Endothelial cell (in vitro differentiated cells): ENCODE measurements around the gene DYSF. TPM values are rescaled to one million over a fixed set of nuclear protein-coding genes. Genes with fewer than 3 reads are reported as not detected.

Experiments used
- DNase-seq: peaks from one replicate; pipeline ENCODE4 v3.0.0; 2021; ENCODE audit warnings: low spot score
- H3K27ac Mint-ChIP-seq: one replicate; pipeline ENCODE4 v1.8.0; 2021; ENCODE audit warnings: mixed read lengths, inconsistent platforms; ENCODE audit not compliant: unreplicated experiment
- H3K27me3 Mint-ChIP-seq: one replicate; pipeline ENCODE4 v1.8.0; 2021; ENCODE audit warnings: mild to moderate bottlenecking, moderate library complexity, mixed read lengths, inconsistent platforms; ENCODE audit not compliant: unreplicated experiment
- H3K36me3 Mint-ChIP-seq: one replicate; pipeline ENCODE4 v1.8.0; 2021; ENCODE audit warnings: mild to moderate bottlenecking, low read depth, mixed read lengths, inconsistent platforms; ENCODE audit not compliant: unreplicated experiment
- H3K4me1 Mint-ChIP-seq: one replicate; pipeline ENCODE4 v1.8.0; 2021; ENCODE audit warnings: mild to moderate bottlenecking, mixed read lengths, inconsistent platforms; ENCODE audit not compliant: unreplicated experiment
- H3K4me3 Mint-ChIP-seq: one replicate; pipeline ENCODE4 v1.8.0; 2021; ENCODE audit warnings: mild to moderate bottlenecking, mixed read lengths, inconsistent platforms; ENCODE audit not compliant: unreplicated experiment
- H3K9me3 Mint-ChIP-seq: one replicate; pipeline ENCODE4 v1.8.0; 2021; ENCODE audit warnings: mixed read lengths, inconsistent platforms; ENCODE audit not compliant: unreplicated experiment
- total RNA-seq: library from RNA; stranded (reverse); fragmentation: NEBNext Ultra II Directional; extraction: Animal tissue kit (Norgen Biotek cat#: 25700); gene quantifications from one replicate; pipeline ENCODE4 v1.2.1, GENCODE V29; 2021; ENCODE audit not compliant: unreplicated experiment
- TF ChIP-seq, protein P1 (sequence below): fragments of 200-600 bp; sonication (generic); IDR thresholded peaks from one replicate; pipeline ENCODE4 v1.5.0; 2021; ENCODE audit warnings: antibody characterized with exemption; ENCODE audit not compliant: unreplicated experiment

Gene DYSF
- total RNA-seq, 1 donor from 2014 or later = 566 TPM

DNA sequence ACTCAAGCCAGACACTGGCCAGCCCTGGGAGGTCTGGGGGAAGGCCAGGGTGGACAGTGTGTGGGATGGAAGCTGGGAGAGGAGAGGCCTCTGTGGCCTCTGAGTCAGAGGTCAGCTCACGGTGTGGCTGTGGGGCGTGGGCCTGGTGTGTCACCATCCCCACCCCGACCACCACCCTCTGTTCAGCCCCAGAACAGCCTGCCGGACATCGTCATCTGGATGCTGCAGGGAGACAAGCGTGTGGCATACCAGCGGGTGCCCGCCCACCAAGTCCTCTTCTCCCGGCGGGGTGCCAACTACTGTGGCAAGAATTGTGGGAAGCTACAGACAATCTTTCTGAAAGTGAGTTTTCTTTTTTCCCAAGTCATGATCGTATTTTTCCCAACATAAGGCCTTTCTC lies 110.5 kb downstream of the DYSF start:
- TF ChIP-seq, protein P1, sequence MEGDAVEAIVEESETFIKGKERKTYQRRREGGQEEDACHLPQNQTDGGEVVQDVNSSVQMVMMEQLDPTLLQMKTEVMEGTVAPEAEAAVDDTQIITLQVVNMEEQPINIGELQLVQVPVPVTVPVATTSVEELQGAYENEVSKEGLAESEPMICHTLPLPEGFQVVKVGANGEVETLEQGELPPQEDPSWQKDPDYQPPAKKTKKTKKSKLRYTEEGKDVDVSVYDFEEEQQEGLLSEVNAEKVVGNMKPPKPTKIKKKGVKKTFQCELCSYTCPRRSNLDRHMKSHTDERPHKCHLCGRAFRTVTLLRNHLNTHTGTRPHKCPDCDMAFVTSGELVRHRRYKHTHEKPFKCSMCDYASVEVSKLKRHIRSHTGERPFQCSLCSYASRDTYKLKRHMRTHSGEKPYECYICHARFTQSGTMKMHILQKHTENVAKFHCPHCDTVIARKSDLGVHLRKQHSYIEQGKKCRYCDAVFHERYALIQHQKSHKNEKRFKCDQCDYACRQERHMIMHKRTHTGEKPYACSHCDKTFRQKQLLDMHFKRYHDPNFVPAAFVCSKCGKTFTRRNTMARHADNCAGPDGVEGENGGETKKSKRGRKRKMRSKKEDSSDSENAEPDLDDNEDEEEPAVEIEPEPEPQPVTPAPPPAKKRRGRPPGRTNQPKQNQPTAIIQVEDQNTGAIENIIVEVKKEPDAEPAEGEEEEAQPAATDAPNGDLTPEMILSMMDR = no peak
- H3K36me3 Mint-ChIP-seq = peaks cover 35% of the 10 kb centered on the region
- no peak overlapping the region for H3K4me3 Mint-ChIP-seq
- peaks cover 13% of the 10 kb centered on the region for H3K4me1 Mint-ChIP-seq
- DNase-seq = no peak
- peak overlapping the region; percentile 77 for H3K27ac Mint-ChIP-seq
- no peaks in the 10 kb centered on the region for H3K9me3 Mint-ChIP-seq
- H3K27me3 Mint-ChIP-seq = peaks cover 40% of the 10 kb centered on the region

DNA sequence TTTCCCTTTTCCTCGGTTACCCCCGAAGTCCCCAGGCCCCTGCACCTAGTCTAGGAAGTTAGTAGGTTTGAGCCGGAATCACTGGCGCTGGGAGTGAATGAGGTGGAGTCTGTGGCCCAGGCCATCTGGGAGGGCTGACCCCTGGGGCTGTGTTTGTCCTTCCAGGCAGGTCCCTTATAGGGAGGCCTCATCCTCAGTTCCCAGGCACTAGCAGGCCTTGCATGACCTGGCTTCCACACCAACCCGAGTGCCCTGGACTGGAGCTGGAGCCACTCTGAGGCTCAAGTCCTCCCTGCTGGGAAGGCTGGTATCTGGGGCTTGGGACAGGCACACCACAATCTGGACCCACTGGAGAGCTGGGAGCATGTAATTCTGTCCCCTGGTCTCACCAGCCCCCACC lies 111.0 kb downstream of the DYSF start:
- no peak overlapping the region for H3K4me3 Mint-ChIP-seq
- peak overlapping the region; percentile 77 for H3K27ac Mint-ChIP-seq
- H3K27me3 Mint-ChIP-seq = peaks cover 38% of the 10 kb centered on the region
- H3K36me3 Mint-ChIP-seq = peaks cover 30% of the 10 kb centered on the region
- DNase-seq = no peak
- no peaks in the 10 kb centered on the region for H3K9me3 Mint-ChIP-seq
- TF ChIP-seq, protein P1 = no peak
- H3K4me1 Mint-ChIP-seq = peaks cover 8% of the 10 kb centered on the region

DNA sequence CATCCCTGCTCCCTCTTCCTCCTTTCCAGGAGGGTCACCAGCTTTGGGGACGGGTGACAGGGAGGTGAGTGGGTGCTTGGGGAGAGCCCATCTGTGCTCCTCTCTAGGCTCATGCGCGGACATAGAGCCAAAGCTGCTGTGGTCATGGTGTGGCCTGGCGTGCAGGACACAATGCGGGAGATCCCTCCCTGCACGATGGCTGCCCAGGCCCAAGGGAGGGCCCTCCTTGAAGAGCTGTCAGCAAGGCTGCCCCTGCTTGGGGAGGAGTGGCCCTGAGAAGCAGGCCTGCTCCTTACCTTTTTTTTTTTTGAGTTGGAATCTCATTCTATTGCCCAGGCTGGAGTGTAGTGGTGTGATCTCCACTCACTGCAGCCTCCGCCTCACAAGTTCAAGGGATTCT lies 111.4 kb downstream of the DYSF start:
- Mint-ChIP-seq H3K4me1 (peaks cover 6% of the 10 kb centered on the region), H3K27ac (no peak overlapping the region), H3K36me3 (peaks cover 30% of the 10 kb centered on the region)

DNA sequence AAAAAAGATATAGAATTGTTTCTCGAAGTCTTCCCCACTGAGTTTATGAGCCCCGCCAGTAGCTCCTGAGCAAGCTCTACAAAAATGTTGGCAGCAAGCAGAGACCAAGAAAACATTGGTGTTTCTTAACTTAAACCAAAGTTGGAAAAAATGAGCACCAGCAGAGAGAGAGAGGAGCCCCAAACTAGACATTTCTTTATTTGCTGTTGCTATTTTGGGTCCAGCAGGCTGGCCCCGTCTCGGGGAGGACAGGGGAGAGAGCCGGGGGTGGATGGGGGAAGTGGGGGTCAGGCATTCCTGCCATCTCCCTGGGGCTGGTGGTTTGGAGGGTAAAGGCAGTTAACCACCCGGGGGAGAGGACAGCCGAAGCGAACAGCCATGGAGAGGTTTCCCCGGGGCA lies 113.0 kb downstream of the DYSF start:
- TF ChIP-seq, protein P1 = no peak
- H3K4me3 Mint-ChIP-seq = no peak overlapping the region
- no peak overlapping the region for H3K27ac Mint-ChIP-seq
- peaks cover 32% of the 10 kb centered on the region for H3K27me3 Mint-ChIP-seq
- H3K9me3 Mint-ChIP-seq = no peaks in the 10 kb centered on the region
- peaks cover 30% of the 10 kb centered on the region for H3K36me3 Mint-ChIP-seq
- H3K4me1 Mint-ChIP-seq = peaks cover 6% of the 10 kb centered on the region
- no peak for DNase-seq

More for the DNA sequence above, 111.4 kb downstream of the DYSF start:
- H3K27me3 Mint-ChIP-seq = peaks cover 38% of the 10 kb centered on the region
- no peak overlapping the region for H3K4me3 Mint-ChIP-seq
- TF ChIP-seq, protein P1 = no peak
- H3K9me3 Mint-ChIP-seq = no peaks in the 10 kb centered on the region
- DNase-seq = no peak

DNA sequence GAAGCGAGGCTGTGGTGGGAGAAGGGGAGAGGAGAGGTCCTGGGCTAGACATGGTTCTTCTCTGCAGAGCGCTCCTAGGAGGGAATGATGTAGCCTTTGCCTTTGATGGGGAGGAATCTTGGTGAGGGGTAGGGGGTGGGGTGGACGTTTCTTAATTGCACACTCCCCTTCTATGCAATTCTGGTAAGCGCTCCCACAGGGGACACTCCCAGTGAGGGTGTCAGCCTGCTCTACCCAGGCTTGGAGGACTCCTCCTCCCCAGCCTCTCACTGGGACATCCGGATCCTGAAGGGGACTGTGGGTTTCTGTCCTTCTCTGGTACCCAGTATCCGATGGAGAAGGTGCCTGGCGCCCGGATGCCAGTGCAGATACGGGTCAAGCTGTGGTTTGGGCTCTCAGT lies 114.3 kb downstream of the DYSF start:
- TF ChIP-seq, protein P1 = no peak
- peaks cover 7% of the 10 kb centered on the region for H3K4me1 Mint-ChIP-seq
- no peak overlapping the region for H3K4me3 Mint-ChIP-seq
- H3K36me3 Mint-ChIP-seq = peaks cover 27% of the 10 kb centered on the region
- DNase-seq = no peak
- no peaks in the 10 kb centered on the region for H3K9me3 Mint-ChIP-seq
- H3K27me3 Mint-ChIP-seq = peaks cover 26% of the 10 kb centered on the region
- H3K27ac Mint-ChIP-seq = no peak overlapping the region
